ENCODE results near the gene CNTRL. TPM values are rescaled to one million over a fixed set of nuclear protein-coding genes. Genes with fewer than 3 reads are reported as not detected.
"Not testable (repeated sequence)": the region's sequence is repeated elsewhere in the genome, so short reads cannot be mapped to it uniquely, and the experiment has no call there.

The CNTRL gene
- 10 to 100 TPM; 80.8 to 84.3 TPM for total RNA-seq

GRCh38 chr9:121074370-121075250 lies at the start of gene CNTRL:
Gene CNTRL, plus strand, starts transcription at chr9:121074955. Its CDS starts 13,372 bp downstream, at chr9:121088327.
- ATAC-seq, result peak; percentile 87
- peak; percentile 96 for DNase-seq
- Mint-ChIP-seq H3K4me3 (peak within 1 kb of the TSS; percentile 99), H3K27me3 (ENCODE audit: low read depth) (no peaks in the 10 kb centered on the region), H3K27ac (peak within 1 kb of the TSS; percentile 98), H3K9me3 (ENCODE audit: insufficient read depth) (peaks cover 4% of the 10 kb centered on the region), H3K36me3 (ENCODE audit: low read depth) (peaks cover 9% of the 10 kb centered on the region), H3K4me1 (ENCODE audit: low read depth) (peaks cover 54% of the 10 kb centered on the region)
- CTCF ChIA-PET, result interaction anchor here (0.6 to 2.6 kb wide), 9 partner anchors 10 to 344 kb away, joined by 3 to 15 read pairs (median 4); partner anchors contain the start of gene FBXW2
- POLR2A ChIA-PET, result interaction anchor here (0.6 to 1.2 kb wide), 4 partner anchors 16 to 198 kb away, joined by 3 to 7 read pairs (median 3); partner anchors contain the start of gene PHF19

DNA sequence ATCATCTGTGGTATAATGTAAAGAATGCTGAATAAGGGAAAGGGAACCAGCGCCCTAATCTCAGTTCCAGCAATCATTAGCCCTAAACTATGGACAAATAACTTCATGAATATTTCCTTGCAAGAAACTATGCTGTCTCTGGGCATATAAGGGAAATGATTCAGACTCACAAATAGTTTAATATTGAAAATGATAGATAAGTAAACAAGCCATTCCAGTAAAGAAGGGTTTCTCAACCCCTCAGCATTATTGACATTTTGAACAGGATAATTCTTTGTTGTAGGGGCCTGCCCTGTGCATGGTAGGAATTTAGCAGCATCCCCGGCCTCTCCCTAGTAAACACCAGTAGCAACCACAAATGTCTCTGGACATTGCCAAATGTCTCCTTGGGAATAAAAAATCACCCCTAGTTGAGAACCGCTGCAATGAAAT lies 48.5 kb upstream of the CNTRL start:
- no peaks in the 10 kb centered on the region for H3K36me3 Mint-ChIP-seq (ENCODE audit: low read depth)
- no peak for ATAC-seq
- no peaks in the 10 kb centered on the region for H3K9me3 Mint-ChIP-seq (ENCODE audit: insufficient read depth)
- DNase-seq, result no peak
- H3K27ac Mint-ChIP-seq, result no peak overlapping the region
- POLR2A ChIA-PET, result no interaction called here
- peaks cover 4% of the 10 kb centered on the region for H3K27me3 Mint-ChIP-seq (ENCODE audit: low read depth)
- CTCF ChIA-PET, result no interaction called here
- H3K4me1 Mint-ChIP-seq (ENCODE audit: low read depth), result no peaks in the 10 kb centered on the region
- H3K4me3 Mint-ChIP-seq, result no peak overlapping the region

DNA sequence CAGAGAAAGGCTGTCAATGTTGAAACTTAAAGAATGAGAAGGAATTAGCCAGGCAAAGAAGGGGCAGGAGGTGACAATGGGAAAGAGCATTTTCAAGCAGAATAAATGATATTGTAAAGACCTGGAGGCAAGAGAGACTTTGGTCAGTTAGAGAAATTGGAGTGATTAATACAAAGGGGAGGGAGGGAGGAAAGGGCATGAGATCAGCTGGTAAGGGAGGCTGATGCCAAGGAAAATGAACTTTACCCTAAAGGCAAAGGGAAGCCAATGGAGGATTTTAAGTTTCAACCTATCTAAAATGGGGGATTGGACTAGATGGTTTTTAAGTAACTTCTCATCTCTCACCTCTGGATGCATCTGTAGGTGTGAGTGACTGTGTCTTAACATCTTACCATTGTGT lies 48.0 kb upstream of the CNTRL start:
- Mint-ChIP-seq H3K27me3 (ENCODE audit: low read depth) (peaks cover 4% of the 10 kb centered on the region), H3K27ac (no peak overlapping the region), H3K9me3 (ENCODE audit: insufficient read depth) (no peaks in the 10 kb centered on the region), H3K36me3 (ENCODE audit: low read depth) (no peaks in the 10 kb centered on the region), H3K4me1 (ENCODE audit: low read depth) (no peaks in the 10 kb centered on the region), H3K4me3 (no peak overlapping the region)
- ChIA-PET CTCF (no interaction called here), POLR2A (no interaction called here)
- ATAC-seq (no peak), DNase-seq (no peak)

GRCh38 chr9:121028285-121028684 lies 46.5 kb upstream of the CNTRL start:
- H3K27me3 Mint-ChIP-seq (ENCODE audit: low read depth); ATAC-seq; DNase-seq; H3K4me3 Mint-ChIP-seq; POLR2A ChIA-PET; H3K27ac Mint-ChIP-seq; H3K4me1 Mint-ChIP-seq (ENCODE audit: low read depth); H3K36me3 Mint-ChIP-seq (ENCODE audit: low read depth); H3K9me3 Mint-ChIP-seq (ENCODE audit: insufficient read depth): not testable (repeated sequence)
- CTCF ChIA-PET, result interaction anchor here (0.8 to 1.8 kb wide), 5 partner anchors 10 to 46 kb away, joined by 3 to 7 read pairs (median 3); no protein-coding TSS in a partner anchor

DNA sequence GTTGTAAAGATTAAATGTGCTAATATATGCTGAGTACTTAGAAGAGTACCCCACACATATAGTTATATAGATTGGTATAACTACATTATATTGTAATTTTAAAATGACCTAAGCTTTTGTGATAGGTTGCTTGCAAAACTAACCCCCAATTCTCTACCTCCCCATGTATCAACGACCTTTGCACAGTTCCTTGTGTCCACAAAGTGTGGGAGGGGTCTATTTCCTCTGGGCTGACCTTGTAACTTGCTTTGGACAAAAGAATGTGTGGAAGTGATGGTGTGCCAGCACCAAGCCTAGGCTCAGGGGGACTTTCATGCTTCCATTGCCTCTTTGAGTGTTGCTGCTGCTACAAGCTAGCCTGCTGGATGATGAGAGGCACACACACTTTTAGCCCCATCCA lies 45.3 kb upstream of the CNTRL start:
- CTCF ChIA-PET, result interaction anchor here (0.8 to 1.9 kb wide), 8 partner anchors 9 to 161 kb away, joined by 3 to 9 read pairs (median 4); no protein-coding TSS in a partner anchor
- H3K36me3 Mint-ChIP-seq (ENCODE audit: low read depth), result no peaks in the 10 kb centered on the region
- no peak overlapping the region for H3K27ac Mint-ChIP-seq

DNA sequence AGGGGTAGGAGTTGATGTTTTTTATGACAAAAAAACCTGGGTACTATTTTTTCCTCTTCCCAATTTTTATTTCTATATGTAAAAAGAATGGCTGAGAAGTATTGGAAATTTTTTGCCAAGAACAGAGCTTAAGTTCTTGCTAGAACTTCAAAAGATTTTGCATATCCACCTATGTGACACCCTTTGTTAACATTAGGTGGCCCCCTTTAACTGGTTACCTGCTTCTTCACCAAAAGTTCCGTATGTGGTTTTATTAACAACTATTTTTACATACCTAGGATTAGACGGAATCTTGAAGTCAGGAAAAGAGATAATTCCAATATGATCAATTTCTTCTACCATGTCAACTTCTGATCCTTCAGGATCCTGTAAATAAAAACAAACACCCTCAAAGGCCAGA lies 40.2 kb upstream of the CNTRL start:
- Mint-ChIP-seq H3K36me3 (ENCODE audit: low read depth) (peaks cover 5% of the 10 kb centered on the region), H3K4me1 (ENCODE audit: low read depth) (peaks cover 3% of the 10 kb centered on the region), H3K27ac (no peak overlapping the region), H3K27me3 (ENCODE audit: low read depth) (peaks cover 2% of the 10 kb centered on the region), H3K4me3 (no peak overlapping the region), H3K9me3 (ENCODE audit: insufficient read depth) (no peaks in the 10 kb centered on the region)
- no peak for DNase-seq
- no peak for ATAC-seq
- ChIA-PET POLR2A (no interaction called here), CTCF (interaction anchor here (0.7 to 3.3 kb wide), 5 partner anchors 22 to 285 kb away, joined by 3 to 23 read pairs (median 10); no protein-coding TSS in a partner anchor)

More for the DNA sequence above, 45.3 kb upstream of the CNTRL start:
- Mint-ChIP-seq H3K4me3 (no peak overlapping the region), H3K27me3 (ENCODE audit: low read depth) (peaks cover 4% of the 10 kb centered on the region), H3K9me3 (ENCODE audit: insufficient read depth) (no peaks in the 10 kb centered on the region), H3K4me1 (ENCODE audit: low read depth) (no peaks in the 10 kb centered on the region)
- POLR2A ChIA-PET, result no interaction called here
- ATAC-seq, result no peak
- no peak for DNase-seq

GRCh38 chr9:121035717-121036116 lies 39.0 kb upstream of the CNTRL start:
- ATAC-seq; H3K4me3 Mint-ChIP-seq; H3K4me1 Mint-ChIP-seq (ENCODE audit: low read depth); DNase-seq; H3K27ac Mint-ChIP-seq; H3K36me3 Mint-ChIP-seq (ENCODE audit: low read depth); H3K9me3 Mint-ChIP-seq (ENCODE audit: insufficient read depth); POLR2A ChIA-PET; H3K27me3 Mint-ChIP-seq (ENCODE audit: low read depth): not testable (repeated sequence)
- CTCF ChIA-PET, result interaction anchor here (2.9 to 3.3 kb wide), 3 partner anchors 20 to 54 kb away, joined by 10 to 23 read pairs (median 15); no protein-coding TSS in a partner anchor

DNA sequence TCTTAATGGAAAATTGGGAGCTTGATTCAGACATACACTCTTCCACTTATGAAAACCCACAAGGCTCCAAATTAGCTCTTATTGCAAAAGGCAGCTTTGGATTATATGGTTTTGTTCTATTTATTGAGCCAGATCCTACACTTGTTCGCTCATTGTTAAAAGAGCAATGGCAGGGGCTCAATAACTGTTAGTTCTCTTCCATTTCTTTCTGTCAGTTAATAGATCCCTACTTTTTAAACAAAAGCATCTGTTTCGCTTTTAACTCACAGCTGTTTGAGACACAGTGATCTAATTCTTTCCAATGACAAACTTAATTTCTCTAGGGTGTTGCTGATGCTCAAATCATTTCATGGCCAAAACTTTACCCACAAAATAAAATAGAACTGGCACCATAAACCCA lies 36.4 kb upstream of the CNTRL start:
- Mint-ChIP-seq H3K36me3 (ENCODE audit: low read depth) (peaks cover 5% of the 10 kb centered on the region), H3K27me3 (ENCODE audit: low read depth) (peaks cover 4% of the 10 kb centered on the region), H3K27ac (no peak overlapping the region), H3K4me1 (ENCODE audit: low read depth) (peaks cover 3% of the 10 kb centered on the region), H3K9me3 (ENCODE audit: insufficient read depth) (no peaks in the 10 kb centered on the region), H3K4me3 (no peak overlapping the region)
- ChIA-PET CTCF (interaction anchor here (0.7 to 1.5 kb wide), 3 partner anchors 9 to 282 kb away, joined by 3 to 4 read pairs (median 3); no protein-coding TSS in a partner anchor), POLR2A (no interaction called here)
- DNase-seq (no peak), ATAC-seq (no peak)

GRCh38 chr9:121038804-121039203 lies 36.0 kb upstream of the CNTRL start:
- no peaks in the 10 kb centered on the region for H3K9me3 Mint-ChIP-seq (ENCODE audit: insufficient read depth)
- POLR2A ChIA-PET, result no interaction called here
- H3K27ac Mint-ChIP-seq, result no peak overlapping the region
- H3K27me3 Mint-ChIP-seq (ENCODE audit: low read depth), result peaks cover 4% of the 10 kb centered on the region
- DNase-seq (no peak), ATAC-seq (no peak)
- H3K36me3 Mint-ChIP-seq (ENCODE audit: low read depth), result peaks cover 5% of the 10 kb centered on the region
- CTCF ChIA-PET, result interaction anchor here (0.7 to 1.5 kb wide), 3 partner anchors 10 to 283 kb away, joined by 3 to 4 read pairs (median 3); no protein-coding TSS in a partner anchor
- H3K4me3 Mint-ChIP-seq, result no peak overlapping the region
- peaks cover 3% of the 10 kb centered on the region for H3K4me1 Mint-ChIP-seq (ENCODE audit: low read depth)

DNA sequence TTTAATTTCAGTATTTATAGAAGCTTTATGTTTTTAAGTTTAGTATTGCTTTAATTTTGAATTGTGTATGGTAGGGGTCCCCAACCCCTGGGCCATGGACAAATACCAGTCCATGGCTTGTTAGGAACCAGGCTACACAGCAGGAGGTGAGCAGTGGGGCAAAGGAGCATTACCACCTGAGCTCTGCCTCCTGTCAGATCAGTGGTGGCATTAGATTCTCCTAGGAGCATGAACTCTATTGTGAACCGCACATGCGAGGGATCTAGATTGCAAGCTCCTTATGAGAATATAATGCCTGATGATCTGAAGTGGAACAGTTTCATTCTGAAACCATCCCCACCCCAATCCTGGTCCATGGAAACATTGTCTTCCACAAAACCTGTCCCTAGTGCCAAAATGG lies 26.6 kb upstream of the CNTRL start:
- ChIA-PET CTCF (interaction anchor here (3.9 kb wide), 1 partner anchor 12 kb away, joined by 30 read pairs; no protein-coding TSS in a partner anchor), POLR2A (no interaction called here)
- no peak for ATAC-seq
- Mint-ChIP-seq H3K4me3 (no peak overlapping the region), H3K4me1 (ENCODE audit: low read depth) (no peaks in the 10 kb centered on the region), H3K27me3 (ENCODE audit: low read depth) (no peaks in the 10 kb centered on the region), H3K27ac (no peak overlapping the region), H3K9me3 (ENCODE audit: insufficient read depth) (no peaks in the 10 kb centered on the region), H3K36me3 (ENCODE audit: low read depth) (no peaks in the 10 kb centered on the region)
- no peak for DNase-seq

DNA sequence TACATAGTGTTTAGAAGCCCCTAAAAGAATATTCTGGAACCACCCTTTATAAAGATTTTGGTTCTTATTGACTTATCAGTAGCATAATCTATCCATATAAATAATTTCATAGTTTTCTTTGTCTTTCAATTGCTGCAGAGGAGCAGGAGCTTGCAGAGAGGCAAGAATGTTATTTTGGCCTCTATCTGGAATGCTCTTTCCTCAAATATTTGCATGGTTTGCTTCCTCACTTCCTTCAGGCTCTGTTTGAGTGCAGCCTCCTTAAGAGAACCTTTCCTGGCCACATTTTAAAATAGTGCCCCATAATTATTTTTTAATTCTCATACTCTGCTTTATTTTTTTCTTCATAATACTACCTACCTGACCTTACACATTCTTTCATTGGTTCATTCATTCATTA lies 26.1 kb upstream of the CNTRL start:
- no peak overlapping the region for H3K4me3 Mint-ChIP-seq
- POLR2A ChIA-PET, result no interaction called here
- H3K27ac Mint-ChIP-seq, result no peak overlapping the region
- H3K9me3 Mint-ChIP-seq (ENCODE audit: insufficient read depth), result no peaks in the 10 kb centered on the region
- CTCF ChIA-PET, result interaction anchor here (3.9 kb wide), 1 partner anchor 11 kb away, joined by 30 read pairs; no protein-coding TSS in a partner anchor
- no peaks in the 10 kb centered on the region for H3K27me3 Mint-ChIP-seq (ENCODE audit: low read depth)
- ATAC-seq (no peak), DNase-seq (no peak)
- no peaks in the 10 kb centered on the region for H3K36me3 Mint-ChIP-seq (ENCODE audit: low read depth)
- H3K4me1 Mint-ChIP-seq (ENCODE audit: low read depth), result no peaks in the 10 kb centered on the region
